ENCODE measurements around the gene ADGRG6. TPM values are rescaled to one million over a fixed set of nuclear protein-coding genes. Genes with fewer than 3 reads are reported as not detected.

The ADGRG6 gene
- total RNA-seq, 1 donor from 2014 or later = not detected

DNA sequence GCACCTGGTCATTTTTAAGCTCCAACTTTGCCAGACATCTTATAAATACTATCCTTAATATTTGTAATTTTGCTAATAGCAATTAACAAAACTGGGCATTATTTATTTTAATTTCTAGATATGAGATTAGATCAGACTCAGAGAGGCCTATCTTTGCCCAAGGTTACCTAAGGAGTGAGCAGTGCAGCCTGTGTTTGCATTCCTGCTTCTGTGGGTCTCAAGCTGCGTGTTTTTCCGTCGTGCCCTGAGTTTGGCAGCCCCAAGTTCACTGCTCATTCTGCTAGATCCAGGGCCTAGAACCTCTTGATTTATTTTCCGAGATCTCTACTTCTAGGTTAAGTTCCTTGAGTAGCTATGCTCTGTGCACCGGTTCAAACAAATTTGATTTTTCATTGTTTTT lies 11.0 kb upstream of the ADGRG6 start:
- intact Hi-C loops (cut with micrococcal nuclease) = no loop called here

- intact Hi-C loops (cut with micrococcal nuclease) = no loop called here
These were observed 10.3 kb upstream of the ADGRG6 start for GRCh38 chr6:142291512-142291911.

DNA sequence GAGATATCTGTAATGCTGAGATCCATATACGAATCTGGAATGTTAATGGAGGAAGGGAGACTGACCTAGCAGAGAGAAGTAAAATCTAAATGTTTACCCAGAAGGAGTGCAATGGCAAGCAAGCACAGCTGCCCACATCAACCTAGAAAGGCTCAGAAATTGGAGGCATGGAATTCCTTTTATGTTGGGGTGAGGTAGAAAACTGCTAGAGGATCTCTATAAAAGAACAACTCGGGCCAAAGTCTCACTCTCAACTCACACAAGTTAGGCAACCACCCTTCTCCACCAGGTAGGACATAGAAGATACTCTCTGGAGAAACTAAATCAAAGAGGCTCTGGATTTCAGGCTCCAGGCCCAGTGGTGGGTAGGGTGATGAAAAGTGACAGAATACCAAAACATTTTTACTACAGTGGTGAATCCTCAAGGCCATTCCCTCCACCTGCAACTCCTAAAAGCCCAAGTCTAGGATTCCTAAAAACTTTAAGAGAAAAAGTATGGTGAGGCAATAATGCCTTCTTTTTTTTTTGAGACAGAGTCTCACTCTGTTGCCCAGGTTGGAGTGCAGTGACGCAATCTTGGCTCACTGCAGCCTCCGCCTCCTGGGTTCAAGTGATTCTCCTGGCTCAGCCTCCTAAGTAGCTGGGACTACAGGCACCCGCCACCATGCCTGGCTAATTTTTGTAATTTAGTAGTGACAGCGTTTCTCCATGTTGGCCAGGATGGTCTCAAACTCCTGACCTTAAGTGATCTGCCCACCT lies 9.5 kb upstream of the ADGRG6 start:
- intact Hi-C loops (cut with micrococcal nuclease) = no loop called here

GRCh38 chr6:142293121-142293520 lies 8.7 kb upstream of the ADGRG6 start:
- intact Hi-C loops (cut with micrococcal nuclease) = no loop called here

GRCh38 chr6:142294679-142295078 lies 7.1 kb upstream of the ADGRG6 start:
- intact Hi-C loops (cut with micrococcal nuclease) = no loop called here

DNA sequence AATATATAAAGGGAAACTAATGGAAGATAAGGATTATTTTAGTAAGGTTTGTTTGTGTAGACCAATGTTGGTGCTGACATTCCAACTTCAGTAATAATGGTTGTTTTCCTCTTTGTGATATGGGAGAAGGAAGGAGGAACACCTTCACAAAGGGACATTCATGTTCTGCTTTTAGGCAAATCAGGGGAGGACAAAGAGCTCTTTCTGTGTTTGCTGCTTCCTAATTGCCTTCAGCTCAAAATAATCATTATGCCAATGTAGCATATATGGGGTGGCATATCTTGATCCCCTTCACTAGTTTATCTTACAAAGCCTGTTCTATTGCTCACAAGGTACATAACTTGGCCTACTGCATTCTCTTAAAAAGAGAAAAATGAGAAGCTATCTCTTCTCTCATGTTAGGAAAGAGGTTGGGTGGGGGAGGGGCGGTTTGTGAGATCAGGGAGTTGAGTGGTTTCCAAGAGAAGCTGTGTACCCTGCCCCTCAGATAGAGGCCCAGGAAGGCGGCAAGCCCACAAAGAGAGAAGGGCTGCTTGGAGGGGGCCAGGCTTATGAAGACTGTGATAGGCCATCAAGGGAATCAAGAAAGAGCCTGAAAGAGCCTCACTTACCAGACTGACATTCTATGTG lies 4.7 kb upstream of the ADGRG6 start:
- intact Hi-C loops (cut with micrococcal nuclease) = no loop called here

DNA sequence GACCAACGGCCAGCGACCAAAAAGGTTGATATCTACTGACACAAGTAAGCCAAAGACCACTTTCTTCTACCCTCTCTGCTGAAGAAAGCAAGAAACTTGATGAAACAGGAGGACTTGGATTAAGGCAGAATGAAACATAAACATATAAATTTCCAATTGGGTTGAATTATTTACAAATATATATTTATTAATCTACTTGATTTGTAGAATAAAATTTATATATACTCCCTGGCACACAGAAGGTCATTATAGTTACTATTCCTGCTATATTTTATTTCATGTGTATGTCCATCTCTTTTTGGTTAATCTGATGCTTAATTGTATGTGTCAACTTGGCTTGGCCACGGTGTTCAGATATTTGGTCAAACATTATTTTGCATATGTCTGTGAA lies 4.2 kb upstream of the ADGRG6 start:
- intact Hi-C loops (cut with micrococcal nuclease) = no loop called here

GRCh38 chr6:142297996-142298753 lies 3.6 kb upstream of the ADGRG6 start:
- intact Hi-C loops (cut with micrococcal nuclease) = no loop called here

GRCh38 chr6:142300302-142300701 lies 1.5 kb upstream of the ADGRG6 start:
- intact Hi-C loops (cut with micrococcal nuclease) = loop anchor here (5.0 kb wide), 1 partner anchor 153 kb away; the partner anchor contains the start of genes NMBR and VTA1

DNA sequence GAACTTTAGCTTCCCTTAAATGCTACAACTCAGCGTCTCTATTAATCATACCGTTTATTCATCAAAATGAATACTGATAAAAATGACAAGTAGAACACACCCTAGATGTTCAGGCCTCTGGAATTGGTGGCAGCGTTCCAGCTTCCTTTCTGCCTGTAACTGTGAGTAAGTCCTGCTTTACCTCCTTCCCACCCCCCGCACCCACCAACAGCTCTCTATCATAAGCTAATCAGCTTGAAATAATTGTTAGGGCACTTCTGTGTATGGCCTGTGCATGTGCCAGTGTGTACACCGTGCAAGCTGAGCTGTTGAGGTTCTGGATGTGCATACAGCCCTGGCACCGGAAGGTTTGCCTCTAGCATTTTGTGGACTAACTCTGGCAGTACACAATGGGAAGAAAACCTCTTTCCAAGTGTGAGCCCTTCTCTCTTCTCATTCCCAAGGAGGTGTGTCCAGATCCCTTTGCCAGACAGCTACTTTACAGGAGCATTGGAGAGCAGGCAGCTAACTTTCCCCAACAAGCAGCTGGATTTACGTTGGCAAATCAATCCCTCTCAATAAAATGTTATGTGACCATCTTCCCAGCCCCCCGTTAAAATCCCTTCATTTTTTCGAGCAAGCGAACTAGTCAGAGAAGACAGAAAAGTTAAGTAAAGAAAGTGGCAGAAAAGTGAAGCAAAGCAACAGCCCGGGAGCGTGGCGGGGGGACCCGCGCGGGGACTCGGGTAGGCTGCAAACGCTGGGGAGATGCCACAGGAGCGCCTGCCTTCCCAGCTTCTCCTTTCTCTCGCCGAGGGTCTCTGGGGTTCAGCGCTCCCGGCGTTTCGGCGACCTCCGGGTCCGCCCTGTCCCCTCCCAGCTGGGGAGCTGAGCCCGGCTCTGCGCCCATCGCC lies 803 bp upstream of the ADGRG6 start:
- intact Hi-C loops (cut with micrococcal nuclease) = loop anchor here (5.0 kb wide), 1 partner anchor 154 kb away; the partner anchor contains the start of genes NMBR and VTA1

DNA sequence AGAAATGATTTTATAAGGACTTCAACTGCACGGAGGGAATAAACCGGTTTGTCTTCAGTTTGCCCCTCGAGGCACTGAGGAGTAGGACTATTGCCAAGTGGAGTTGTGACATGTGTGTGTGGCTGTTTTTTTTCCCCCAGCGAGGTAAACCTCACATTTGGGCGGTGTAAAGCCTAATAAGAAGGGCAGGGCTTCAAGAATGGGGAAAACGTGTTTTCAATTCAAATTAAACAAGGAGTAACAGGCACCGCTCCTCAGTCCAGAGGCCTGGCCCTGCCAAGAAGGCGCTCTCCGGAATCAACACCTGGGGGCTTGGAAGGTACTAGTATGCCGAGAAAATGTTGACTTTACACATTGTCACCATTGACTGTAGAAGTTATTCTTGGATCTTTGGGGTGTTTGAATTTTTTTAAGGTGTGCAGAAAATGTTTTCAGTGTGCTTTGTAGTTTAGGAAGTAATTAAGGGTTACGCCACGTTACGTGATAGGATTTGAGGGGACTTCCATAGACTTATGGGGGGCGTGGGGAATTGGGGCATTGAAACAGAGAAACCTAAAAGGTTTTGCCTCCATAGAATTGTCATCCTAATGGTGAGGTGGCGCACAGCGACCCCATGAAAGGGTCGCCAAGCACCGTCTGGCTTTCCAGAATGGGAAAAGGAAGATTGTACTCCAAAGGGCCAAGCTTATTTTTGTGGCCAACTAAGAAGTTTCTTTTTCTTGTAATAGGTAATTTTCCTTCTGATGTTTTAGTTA lies 791 bp downstream of the ADGRG6 start:
- intact Hi-C loops (cut with micrococcal nuclease) = loop anchor here (5.0 kb wide), 1 partner anchor 155 kb away; the partner anchor contains the start of genes NMBR and VTA1

DNA sequence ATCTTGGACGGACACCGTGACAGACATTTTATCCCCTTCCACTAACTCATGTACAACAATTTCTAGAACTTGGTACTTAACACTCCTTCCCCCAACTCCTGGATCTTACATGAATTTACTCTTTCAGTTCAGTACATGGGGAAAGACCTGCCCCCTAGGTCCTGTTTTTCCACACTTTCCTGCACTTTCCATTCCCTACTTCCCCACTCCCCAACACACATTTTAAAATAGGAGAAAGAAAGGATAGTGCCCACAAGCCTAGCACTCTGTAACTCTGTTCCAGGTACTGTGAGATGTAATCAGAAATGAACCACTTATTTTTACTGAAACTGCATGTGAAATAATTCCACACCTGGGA lies 1.3 kb downstream of the ADGRG6 start:
- intact Hi-C loops (cut with micrococcal nuclease) = loop anchor here (5.0 kb wide), 1 partner anchor 156 kb away; the partner anchor contains the start of genes NMBR and VTA1

DNA sequence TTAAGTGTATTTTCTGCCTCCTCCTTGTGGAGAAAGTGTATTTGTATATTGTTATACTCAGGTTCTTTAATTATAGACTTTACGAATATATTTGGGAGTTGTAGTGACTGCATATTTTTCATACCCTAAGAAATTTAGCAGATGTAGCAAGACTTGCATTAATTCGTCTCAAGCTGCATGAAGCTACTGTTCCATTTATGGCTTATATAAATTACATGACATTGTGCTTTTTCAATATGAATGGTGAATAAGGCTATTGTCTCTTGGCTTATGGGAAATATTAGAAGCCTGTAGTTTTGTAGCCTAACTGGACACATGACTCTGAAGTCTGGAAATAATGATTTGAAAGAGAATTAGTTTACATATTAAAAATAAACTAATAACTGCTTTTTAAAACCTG lies 2.4 kb downstream of the ADGRG6 start:
- intact Hi-C loops (cut with micrococcal nuclease) = loop anchor here (5.0 kb wide), 1 partner anchor 157 kb away; the partner anchor contains the start of genes NMBR and VTA1

GRCh38 chr6:142306736-142307135 lies 4.9 kb downstream of the ADGRG6 start:
- intact Hi-C loops (cut with micrococcal nuclease) = no loop called here

DNA sequence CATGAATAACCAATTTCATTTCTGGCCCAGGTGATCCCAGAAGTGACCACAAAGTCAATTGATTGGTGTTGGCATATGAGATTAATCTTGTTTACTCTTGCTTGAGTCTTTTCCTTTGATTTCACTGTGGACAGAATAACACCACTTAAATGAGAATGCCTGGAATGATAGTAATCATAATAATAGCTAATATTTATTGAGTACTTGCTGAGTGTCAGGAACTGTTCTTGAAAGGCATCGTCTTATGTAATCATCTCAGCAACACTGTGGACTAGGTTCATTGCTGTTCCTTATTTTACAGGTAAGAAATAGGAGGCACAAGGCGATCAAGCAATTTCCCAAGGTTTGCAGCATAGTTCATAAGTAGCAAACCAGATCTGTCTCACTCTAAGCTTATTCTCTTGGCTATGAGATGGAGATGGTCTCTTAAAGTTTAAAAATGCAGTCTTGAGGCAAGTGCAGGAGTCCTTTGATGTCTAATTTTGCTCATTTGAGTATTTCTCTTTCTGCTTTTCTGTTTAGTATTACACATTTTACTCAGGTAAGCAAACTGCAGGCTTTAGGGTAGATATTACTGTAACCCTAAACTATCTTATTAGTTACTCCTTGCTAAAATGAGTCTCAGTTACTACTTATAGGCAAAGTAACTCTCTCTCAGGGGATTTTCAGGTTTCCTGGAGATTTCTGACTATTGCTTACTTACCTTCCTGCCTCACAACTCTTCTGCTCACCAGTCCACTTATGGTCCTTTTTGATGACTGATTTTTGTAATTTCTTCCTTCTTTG lies 6.3 kb downstream of the ADGRG6 start:
- intact Hi-C loops (cut with micrococcal nuclease) = no loop called here

GRCh38 chr6:142309426-142309825 lies 7.6 kb downstream of the ADGRG6 start:
- intact Hi-C loops (cut with micrococcal nuclease) = no loop called here

GRCh38 chr6:142313284-142313683 lies 11.5 kb downstream of the ADGRG6 start:
- intact Hi-C loops (cut with micrococcal nuclease) = no loop called here

DNA sequence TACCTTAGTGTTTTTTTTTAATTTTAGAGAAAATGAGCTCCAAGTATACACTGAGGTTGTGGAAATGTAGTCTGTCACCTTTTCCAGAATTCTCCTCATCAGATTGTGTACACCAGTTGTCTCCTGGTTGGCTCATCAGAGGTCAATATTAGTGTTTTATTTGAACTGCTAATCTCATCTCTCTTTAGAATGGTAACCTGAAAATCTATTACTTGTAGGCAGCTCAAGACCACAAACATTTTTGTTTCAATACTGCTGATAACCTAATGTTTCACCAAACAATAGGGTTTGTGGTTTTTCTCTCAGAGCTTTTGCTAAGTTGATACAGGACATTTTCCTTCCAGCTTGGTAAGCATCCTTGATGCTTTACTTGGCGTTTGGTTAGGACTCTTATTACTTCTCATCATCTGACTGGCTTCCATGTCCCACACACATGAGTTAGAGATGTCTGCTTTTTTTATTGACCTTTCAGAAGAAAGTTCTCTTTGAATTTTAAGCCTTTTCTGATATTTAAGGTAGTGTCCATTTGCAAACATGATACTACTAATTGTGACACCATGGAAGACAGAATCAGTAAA lies 15.1 kb downstream of the ADGRG6 start:
- intact Hi-C loops (cut with micrococcal nuclease) = loop anchor here (5.0 kb wide), 1 partner anchor 80 kb away; no protein-coding TSS in a partner anchor

- intact Hi-C loops (cut with micrococcal nuclease) = loop anchor here (5.0 kb wide), 1 partner anchor 79 kb away; no protein-coding TSS in a partner anchor
These were observed 16.9 kb downstream of the ADGRG6 start for GRCh38 chr6:142318714-142319113.

Data from T-helper 2 cell treated with Interferon-gamma antibody and Interleukin-4, amounts not matched to agents 100 ng/mL and 5 ng/mL, for 36 hours (primary cell).